Activated naive CD4-positive, alpha-beta T cell treated with anti-CD3 and anti-CD28 coated beads, Interleukin-2, amount 50 U/mL, for 72 hours (primary cell): ENCODE results near the gene WBP2NL. TPM values are rescaled to one million over a fixed set of nuclear protein-coding genes. Genes with fewer than 3 reads are reported as not detected.

Source experiments
- ATAC-seq, 2 donors: fragments of 150-1000 bp; cut with Tn5 transposase; 2 replicates each; pipeline ENCODE4 v1.10.0; 2021; ENCODE audit warnings: mild to moderate bottlenecking in 2 of 2, moderate library complexity in 2 of 2
- DNase-seq, 2 donors: peaks; one replicate each; pipeline ENCODE4 v3.0.0; 2021 to 2022; ENCODE audit warnings: low spot score in 2 of 2
- H3K27ac Mint-ChIP-seq, 2 donors: one replicate each; pipeline ENCODE4 v1.8.0; 2022; ENCODE audit warnings: mild to moderate bottlenecking in 2 of 2, mixed read lengths in 2 of 2
- H3K36me3 Mint-ChIP-seq, 2 donors: one replicate each; pipeline ENCODE4 v1.8.0; 2022; ENCODE audit warnings: mixed read lengths in 2 of 2
- H3K9me3 Mint-ChIP-seq, 2 donors: one replicate each; pipeline ENCODE4 v1.8.0; 2022; ENCODE audit warnings: mixed read lengths in 2 of 2
- total RNA-seq, 2 donors: library from RNA; stranded (reverse); gene quantifications; one replicate each; pipeline ENCODE4 v1.2.3, GENCODE V29; 2022

The WBP2NL gene
- total RNA-seq, 2 donors from 2014 or later = 0.39 to 0.47 TPM

DNA sequence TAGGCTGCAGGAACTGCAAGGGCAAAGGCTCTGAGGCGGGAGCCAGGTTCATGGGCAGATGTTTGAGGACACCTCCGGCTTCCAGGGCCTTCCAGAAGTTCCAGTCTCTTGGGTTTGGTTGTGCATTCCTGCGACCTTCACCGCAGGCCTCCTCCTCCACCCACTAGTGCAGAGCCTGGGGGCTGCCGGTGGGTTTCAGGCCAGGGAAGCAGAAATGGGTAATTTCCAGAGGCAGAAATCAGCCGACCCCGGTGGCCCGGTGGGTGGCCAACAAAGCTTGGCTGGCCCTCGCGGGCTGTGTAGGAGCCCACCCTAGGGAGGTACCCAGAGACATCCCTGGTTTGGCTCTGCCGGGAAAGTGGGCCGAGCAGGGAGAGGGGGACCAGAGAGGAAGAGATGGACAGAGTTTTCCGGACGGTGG, 75.0 kb downstream of the WBP2NL start:
- Mint-ChIP-seq H3K27ac (peak overlapping the region; percentile 62 to 89), H3K36me3 (peaks cover 0 to 15% of the 10 kb centered on the region in 2 donors), H3K9me3 (no peaks in the 10 kb centered on the region)
- DNase-seq = no peak
- ATAC-seq = no peak

DNA sequence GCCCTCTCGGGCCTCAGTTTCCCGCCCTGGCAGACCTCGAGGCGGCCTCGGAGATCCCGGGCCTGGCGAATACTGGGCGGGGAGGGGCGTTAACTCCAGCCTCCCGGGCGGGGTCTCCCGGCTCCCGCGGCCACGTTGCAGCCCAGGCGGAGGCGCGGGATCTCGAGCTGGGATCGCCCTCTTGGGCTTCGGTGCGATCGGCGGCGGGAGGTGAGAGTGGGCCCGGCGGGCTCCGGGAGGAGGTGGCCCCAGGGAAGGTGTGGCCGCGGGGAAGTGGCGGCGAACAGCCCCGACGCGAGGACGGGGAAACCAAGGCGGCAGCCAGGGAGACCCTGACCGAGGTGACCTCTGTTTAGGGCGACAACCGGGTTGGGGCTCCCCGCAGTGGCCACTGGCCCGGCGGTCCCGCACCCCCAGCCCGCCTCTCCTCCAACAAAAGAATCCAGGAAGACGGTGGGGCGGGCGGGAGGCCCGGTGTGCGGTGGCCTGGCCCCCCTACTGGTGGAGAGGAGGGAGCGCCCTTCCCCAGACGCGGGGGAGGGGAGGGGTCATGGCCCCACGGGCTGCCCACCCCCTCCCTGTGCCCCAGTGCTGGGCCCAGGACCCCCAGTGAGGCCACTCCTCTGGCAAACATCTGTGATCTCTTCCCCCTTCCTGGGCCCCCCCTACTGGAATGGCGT, 75.7 kb downstream of the WBP2NL start, which contains the start of gene PHETA2:
Gene PHETA2 (plus strand): TSS at position 117 of the 680 bp plus-strand sequence. CDS start 3,046 bp downstream, outside the sequence.
- ATAC-seq (no peak), DNase-seq (peak in 1 of 2 donors; percentile 60)
- peak within 1 kb of the TSS; percentile 62 to 89 for H3K27ac Mint-ChIP-seq
- no peaks in the 10 kb centered on the region for H3K9me3 Mint-ChIP-seq
- H3K36me3 Mint-ChIP-seq = peaks cover 0 to 15% of the 10 kb centered on the region in 2 donors

DNA sequence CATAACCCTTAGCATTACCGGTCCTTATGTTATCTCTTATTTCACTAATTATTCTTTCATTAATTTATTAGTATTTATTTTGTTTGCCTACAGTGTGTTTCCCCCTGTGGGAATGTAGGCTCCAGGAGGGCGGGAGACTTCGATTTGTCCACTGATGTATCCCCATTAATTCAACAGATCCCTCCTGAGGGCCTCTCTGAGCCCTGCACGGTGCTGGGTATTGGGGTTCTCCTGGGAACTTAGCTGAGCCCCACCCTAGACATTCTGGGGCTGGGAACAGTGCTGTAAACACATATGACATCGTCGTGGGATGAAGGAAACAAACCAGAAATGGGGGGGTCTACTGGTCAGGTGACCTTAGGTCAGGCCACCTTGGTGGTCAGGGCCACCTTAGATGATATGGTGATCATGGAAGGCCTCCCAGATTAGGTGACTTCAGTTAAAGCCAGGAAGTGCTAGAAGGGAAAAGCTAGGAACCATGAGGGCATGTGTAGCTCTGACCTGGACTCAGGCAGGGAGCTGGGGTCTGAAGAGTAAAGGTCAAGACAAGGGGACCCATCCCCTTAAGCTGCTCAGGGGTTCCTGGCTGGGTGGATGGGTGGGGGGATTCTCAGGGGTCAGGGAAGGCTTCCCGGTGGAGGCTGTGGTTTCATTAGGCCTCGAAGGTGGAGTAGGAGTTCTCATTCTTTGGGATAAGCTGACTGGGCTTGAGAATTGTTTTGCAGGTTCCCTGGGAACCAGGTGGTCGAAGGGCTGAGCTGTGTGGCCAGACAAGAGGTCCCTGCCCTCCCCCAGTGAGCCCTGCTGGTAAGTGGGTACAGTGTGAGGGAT, 76.5 kb downstream of the WBP2NL start:
- DNase-seq (no peak), ATAC-seq (no peak)
- Mint-ChIP-seq H3K9me3 (no peaks in the 10 kb centered on the region), H3K36me3 (peaks cover 4 to 15% of the 10 kb centered on the region in 2 donors), H3K27ac (peak overlapping the region in 1 of 2 donors; percentile 26)

DNA sequence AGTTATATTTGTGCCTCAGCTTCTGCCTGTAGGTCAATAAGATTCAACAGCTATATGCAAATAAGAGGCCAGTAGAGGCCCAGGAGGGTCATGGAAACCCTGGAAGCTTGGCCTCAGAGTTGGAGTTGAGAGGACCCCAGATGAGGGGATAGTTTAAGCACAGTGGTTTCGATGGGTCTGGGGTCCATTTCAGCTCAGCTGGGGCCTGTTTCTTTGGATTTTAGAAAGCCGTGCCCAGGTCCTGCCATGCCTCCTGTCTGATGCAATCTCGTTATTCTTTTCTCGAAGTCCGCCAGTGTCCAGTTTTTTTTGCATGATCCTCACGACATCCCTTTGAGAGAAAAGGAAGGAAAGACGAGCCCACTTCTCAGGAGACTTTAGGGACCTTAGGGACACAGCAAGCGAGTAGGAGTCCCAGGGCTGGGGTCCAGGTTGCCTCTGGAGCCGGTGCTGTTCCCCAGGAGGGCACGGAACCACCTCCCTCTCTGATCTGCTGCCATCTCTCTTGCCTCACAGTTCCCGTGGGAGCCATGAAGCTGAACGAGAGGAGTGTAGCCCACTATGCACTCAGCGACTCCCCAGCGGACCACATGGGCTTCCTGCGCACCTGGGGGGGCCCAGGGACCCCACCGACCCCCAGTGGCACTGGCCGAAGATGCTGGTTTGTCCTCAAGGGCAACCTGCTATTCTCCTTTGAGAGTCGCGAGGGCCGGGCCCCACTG, 78.3 kb downstream of the WBP2NL start:
- Mint-ChIP-seq H3K36me3 (peaks cover 6 to 18% of the 10 kb centered on the region in 2 donors), H3K27ac (peak overlapping the region in 1 of 2 donors; percentile 25), H3K9me3 (no peaks in the 10 kb centered on the region)
- DNase-seq (no peak), ATAC-seq (no peak)

DNA sequence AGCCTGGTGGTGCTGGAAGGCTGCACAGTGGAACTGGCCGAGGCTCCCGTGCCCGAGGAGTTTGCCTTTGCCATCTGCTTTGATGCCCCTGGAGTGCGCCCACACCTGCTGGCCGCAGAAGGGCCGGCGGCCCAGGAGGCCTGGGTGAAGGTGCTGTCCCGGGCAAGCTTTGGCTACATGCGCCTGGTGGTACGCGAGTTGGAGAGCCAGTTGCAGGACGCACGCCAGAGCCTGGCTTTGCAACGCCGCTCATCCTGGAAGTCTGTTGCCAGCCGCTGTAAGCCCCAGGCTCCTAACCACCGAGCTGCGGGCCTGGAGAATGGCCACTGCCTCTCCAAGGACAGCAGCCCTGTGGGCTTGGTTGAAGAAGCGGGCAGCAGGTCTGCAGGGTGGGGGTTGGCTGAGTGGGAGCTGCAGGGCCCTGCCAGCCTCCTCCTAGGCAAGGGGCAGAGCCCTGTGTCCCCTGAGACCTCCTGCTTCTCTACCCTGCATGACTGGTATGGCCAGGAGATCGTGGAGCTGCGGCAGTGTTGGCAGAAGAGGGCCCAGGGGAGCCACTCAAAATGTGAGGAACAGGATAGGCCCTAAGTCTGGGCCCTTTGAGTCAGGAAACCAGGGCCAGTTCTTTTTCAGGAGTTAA, 79.0 kb downstream of the WBP2NL start:
- Mint-ChIP-seq H3K27ac (peak overlapping the region in 1 of 2 donors; percentile 99), H3K9me3 (no peaks in the 10 kb centered on the region), H3K36me3 (peaks cover 10 to 18% of the 10 kb centered on the region in 2 donors)
- no peak for ATAC-seq
- no peak for DNase-seq

Other genes starting within 250 kb of the WBP2NL start
- gene CCDC134, start 198.1 kb upstream of the WBP2NL start, total RNA-seq = 10 to 100 TPM; 16.7 to 31.7 TPM
- gene SREBF2, start 165.7 kb upstream of the WBP2NL start, total RNA-seq = 100 to 1,000 TPM; 162 to 163 TPM
- gene SHISA8, start 83.7 kb upstream of the WBP2NL start, total RNA-seq = 1 to 10 TPM; 1.1 to 4.2 TPM
- gene TNFRSF13C, start 72.0 kb upstream of the WBP2NL start, total RNA-seq = 1 to 10 TPM; 4.4 to 8.4 TPM
- 100 to 1,000 TPM in 1 of 2 donors, 10 to 100 TPM in 1; 72.8 to 108 TPM for gene CENPM, start 51.6 kb upstream of the WBP2NL start, total RNA-seq
- gene SEPTIN3, start 29.3 kb upstream of the WBP2NL start, total RNA-seq = 1 to 10 TPM; 1.2 to 4.2 TPM
- 10 to 100 TPM; 26.3 to 32.3 TPM for gene NAGA, start 72.0 kb downstream of the WBP2NL start, total RNA-seq
- gene PHETA2, start 75.5 kb downstream of the WBP2NL start, total RNA-seq = 1 to 10 TPM; 2.1 to 2.2 TPM
- 10 to 100 TPM; 48.3 to 59.9 TPM for gene SMDT1, start 80.9 kb downstream of the WBP2NL start, total RNA-seq
- 100 to 1,000 TPM in 1 of 2 donors, 10 to 100 TPM in 1; 84.9 to 107 TPM for gene NDUFA6, start 92.0 kb downstream of the WBP2NL start, total RNA-seq
- gene CYP2D6, start 132.0 kb downstream of the WBP2NL start, total RNA-seq = 1 to 10 TPM; 2.2 to 4.8 TPM